Activated CD8-positive, alpha-beta T cell treated with anti-CD3 and anti-CD28 coated beads for 36 hours (primary cell): ENCODE measurements around the gene TYMP. TPM values are rescaled to one million over a fixed set of nuclear protein-coding genes. Genes with fewer than 3 reads are reported as not detected.

Experiments
- ATAC-seq: fragments of 200-7000 bp; cut with Tn5 transposase; one replicate; pipeline ENCODE4 v1.10.0; 2021; ENCODE audit warnings: mild to moderate bottlenecking, moderate library complexity
- CTCF ChIA-PET: fragments of 350-600 bp; sonication (Branson Sonifier 250); formaldehyde crosslinking; loops from one replicate; lab custom pipeline; 2021; ENCODE audit warnings: antibody characterized with exemption; lab: Charles Lee
- POLR2A ChIA-PET: fragments of 350-600 bp; sonication (Branson Sonifier 250); formaldehyde crosslinking; loops from one replicate; lab custom pipeline; 2021; ENCODE audit warnings: antibody characterized with exemption; lab: Charles Lee
- DNase-seq: peaks from one replicate; pipeline ENCODE4 v3.0.0-alpha.2; 2020
- H3K27ac Mint-ChIP-seq: one replicate; pipeline ENCODE4 v1.8.0; 2021; ENCODE audit warnings: mild to moderate bottlenecking, mixed read lengths
- H3K27me3 Mint-ChIP-seq: one replicate; pipeline ENCODE4 v1.8.0; 2021; ENCODE audit warnings: mixed read lengths
- H3K36me3 Mint-ChIP-seq: one replicate; pipeline ENCODE4 v1.8.0; 2021; ENCODE audit warnings: low read depth, mixed read lengths
- H3K4me1 Mint-ChIP-seq: one replicate; pipeline ENCODE4 v1.8.0; 2021; ENCODE audit warnings: low read depth, mixed read lengths
- H3K4me3 Mint-ChIP-seq: one replicate; pipeline ENCODE4 v1.8.0; 2021; ENCODE audit warnings: mild to moderate bottlenecking, moderate library complexity, mixed read lengths
- H3K9me3 Mint-ChIP-seq: one replicate; pipeline ENCODE4 v1.8.0; 2021; ENCODE audit warnings: mixed read lengths
- intact Hi-C: fragments of 100-400 bp; cut with micrococcal nuclease; formaldehyde crosslinking; loops from one replicate; pipeline ENCODE4 v1.10.0; 2022
- total RNA-seq, 2 experiments: library from RNA; stranded (reverse); gene quantifications; one replicate each; pipeline ENCODE4 v1.2.3, GENCODE V29; 2021
- TF ChIP-seq, protein P1 (sequence below): fragments of 200-600 bp; IDR thresholded peaks from one replicate; pipeline ENCODE4 v1.8.0; 2022; ENCODE audit warnings: antibody characterized with exemption, mild to moderate bottlenecking

The TYMP gene
- total RNA-seq, 2 experiments from 2014 or later: 24.2 to 24.7 TPM

DNA sequence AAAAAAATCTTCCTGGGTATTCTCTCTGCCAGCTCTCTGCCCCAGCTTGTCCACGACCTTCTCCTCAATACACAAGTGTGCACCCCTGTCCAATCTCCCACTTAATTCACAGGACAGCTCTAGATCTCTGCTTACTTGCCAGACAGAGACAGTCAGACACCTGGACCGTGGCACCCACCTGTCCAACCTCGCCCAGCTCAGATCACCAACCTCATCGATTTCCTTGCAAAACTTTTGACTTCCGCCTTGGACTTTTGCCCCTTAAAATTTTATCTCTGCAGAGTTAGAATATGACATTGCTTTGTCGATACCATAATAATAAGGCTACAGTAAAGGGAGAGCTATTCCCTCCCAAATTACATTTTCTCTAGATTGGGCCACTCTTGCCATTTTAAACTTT lies 32.7 kb downstream of the TYMP start:
- ATAC-seq (no peak), DNase-seq (no peak)
- H3K4me1 Mint-ChIP-seq: no peaks in the 10 kb centered on the region
- H3K4me3 Mint-ChIP-seq: no peak overlapping the region
- H3K27ac Mint-ChIP-seq: no peak overlapping the region
- TF ChIP-seq, protein P1, sequence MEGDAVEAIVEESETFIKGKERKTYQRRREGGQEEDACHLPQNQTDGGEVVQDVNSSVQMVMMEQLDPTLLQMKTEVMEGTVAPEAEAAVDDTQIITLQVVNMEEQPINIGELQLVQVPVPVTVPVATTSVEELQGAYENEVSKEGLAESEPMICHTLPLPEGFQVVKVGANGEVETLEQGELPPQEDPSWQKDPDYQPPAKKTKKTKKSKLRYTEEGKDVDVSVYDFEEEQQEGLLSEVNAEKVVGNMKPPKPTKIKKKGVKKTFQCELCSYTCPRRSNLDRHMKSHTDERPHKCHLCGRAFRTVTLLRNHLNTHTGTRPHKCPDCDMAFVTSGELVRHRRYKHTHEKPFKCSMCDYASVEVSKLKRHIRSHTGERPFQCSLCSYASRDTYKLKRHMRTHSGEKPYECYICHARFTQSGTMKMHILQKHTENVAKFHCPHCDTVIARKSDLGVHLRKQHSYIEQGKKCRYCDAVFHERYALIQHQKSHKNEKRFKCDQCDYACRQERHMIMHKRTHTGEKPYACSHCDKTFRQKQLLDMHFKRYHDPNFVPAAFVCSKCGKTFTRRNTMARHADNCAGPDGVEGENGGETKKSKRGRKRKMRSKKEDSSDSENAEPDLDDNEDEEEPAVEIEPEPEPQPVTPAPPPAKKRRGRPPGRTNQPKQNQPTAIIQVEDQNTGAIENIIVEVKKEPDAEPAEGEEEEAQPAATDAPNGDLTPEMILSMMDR: no peak
- ChIA-PET CTCF (interaction anchor here (0.7 to 2.6 kb wide), 18 partner anchors 11 to 236 kb away, joined by 3 to 19 read pairs (median 6); partner anchors contain the start of genes ADM2, LMF2, MAPK12 and NCAPH2), POLR2A (interaction anchor here (0.8 to 1.2 kb wide), 2 partner anchors 17 to 43 kb away, joined by 3 read pairs; no protein-coding TSS in a partner anchor)
- no peaks in the 10 kb centered on the region for H3K9me3 Mint-ChIP-seq
- H3K36me3 Mint-ChIP-seq: no peaks in the 10 kb centered on the region
- H3K27me3 Mint-ChIP-seq: no peaks in the 10 kb centered on the region
- intact Hi-C loops: no loop called here

DNA sequence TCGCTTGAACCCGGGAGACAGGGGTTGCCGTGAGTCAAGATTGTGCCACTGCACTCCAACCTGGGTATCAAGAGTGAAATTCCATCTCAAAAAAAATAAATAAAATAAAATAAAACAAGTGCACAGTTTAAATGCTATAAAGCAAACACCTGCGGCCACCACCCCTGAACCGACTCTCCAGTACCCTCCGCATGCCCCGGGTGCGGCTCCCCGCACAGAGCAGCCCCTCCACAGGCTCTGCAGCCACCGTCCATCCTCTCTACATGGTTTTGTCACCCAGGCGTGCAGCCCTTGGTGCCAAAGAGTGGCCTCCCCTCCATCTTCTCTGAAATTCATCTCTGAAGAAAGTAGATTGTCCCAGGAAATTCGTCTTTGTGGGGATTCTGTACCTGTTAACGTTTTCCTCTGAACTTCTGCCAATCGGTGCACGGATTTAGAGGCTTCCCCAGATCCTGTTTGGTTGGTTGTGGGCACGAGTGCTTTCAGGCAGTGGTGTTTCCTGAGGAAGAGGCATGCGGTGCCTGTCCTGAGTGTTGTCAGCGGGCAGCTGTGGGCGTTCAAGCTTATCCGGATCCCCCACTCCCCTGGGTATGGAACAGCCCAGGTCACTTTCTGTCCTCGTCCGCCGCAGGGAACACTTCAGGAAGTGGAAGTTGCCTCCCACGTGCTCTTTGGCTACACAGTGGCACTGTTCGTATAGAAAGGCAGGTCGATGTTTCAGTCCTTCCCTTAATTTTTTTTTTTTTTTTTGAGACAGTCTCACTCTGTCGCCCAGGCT lies 39.1 kb downstream of the TYMP start:
- H3K9me3 Mint-ChIP-seq: no peaks in the 10 kb centered on the region
- TF ChIP-seq, protein P1: no peak
- CTCF ChIA-PET: interaction anchor here (0.6 to 0.7 kb wide), 2 partner anchors 219 to 282 kb away, joined by 3 to 4 read pairs; no protein-coding TSS in a partner anchor
- H3K4me1 Mint-ChIP-seq: peaks cover 7% of the 10 kb centered on the region
- intact Hi-C loops: no loop called here
- H3K27me3 Mint-ChIP-seq: no peaks in the 10 kb centered on the region
- no peak overlapping the region for H3K27ac Mint-ChIP-seq
- POLR2A ChIA-PET: interaction anchor here (1.0 to 1.1 kb wide), 2 partner anchors 8 to 28 kb away, joined by 3 to 4 read pairs; no protein-coding TSS in a partner anchor
- DNase-seq (no peak), ATAC-seq (peak; percentile 48)
- no peaks in the 10 kb centered on the region for H3K36me3 Mint-ChIP-seq
- H3K4me3 Mint-ChIP-seq: peak overlapping the region; percentile 26

DNA sequence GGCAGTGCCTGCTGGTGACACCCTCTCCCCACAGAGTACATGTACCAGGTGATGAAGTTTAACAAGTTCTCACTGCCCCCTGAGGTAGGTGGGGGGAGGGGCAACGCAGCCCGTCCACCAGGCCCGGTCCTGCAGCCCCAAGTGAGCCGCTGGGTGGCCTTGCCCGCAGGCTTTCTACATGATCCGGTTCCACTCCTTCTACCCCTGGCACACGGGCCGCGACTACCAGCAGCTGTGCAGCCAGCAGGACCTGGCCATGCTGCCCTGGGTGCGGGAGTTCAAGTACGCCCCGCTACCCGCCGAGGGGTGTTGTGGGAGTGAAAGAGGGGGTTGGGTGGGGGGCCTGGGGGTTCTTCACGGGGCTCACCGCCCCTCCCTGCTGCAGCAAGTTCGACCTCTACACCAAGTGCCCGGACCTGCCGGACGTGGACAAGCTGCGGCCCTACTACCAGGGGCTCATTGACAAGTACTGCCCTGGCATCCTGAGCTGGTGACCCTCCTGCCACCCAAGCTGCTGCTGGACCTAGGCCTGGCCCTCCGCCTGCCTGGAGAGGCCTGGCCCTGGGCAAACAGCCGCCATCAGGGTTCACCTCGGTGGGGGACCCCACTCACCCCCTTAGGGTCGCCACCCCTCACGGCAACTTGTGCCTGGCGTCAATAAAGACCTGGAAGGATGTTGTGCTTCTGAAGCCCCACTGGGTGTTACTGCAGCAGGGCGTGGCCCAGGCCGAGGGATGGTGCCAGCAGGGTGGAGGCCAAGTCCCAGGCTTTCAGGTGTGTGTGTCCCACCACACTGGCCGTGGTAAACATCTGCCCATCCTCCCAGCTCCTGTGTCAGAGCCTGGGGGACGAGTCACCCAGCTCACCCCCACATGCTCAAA lies 40.2 kb downstream of the TYMP start:
- intact Hi-C loops: no loop called here

DNA sequence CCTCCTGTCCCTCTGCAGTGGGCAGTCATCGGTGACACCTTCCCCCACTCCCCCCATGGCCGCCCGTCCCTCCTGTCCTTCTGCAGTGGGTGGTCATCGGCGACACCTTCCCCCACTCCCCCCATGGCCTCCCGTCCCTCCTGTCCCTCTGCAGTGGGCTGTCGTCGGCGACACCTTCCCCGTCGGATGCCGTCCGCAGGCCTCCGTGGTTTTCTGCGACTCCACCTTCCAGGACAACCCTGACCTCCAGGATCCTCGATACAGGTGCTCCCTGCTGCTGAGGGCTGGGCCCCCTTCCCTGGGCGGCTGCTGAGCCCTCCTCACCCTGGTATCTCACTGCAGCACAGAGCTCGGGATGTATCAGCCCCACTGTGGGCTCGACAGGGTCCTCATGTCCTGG lies 40.9 kb downstream of the TYMP start:
- ChIA-PET POLR2A (no interaction called here), CTCF (no interaction called here)
- H3K9me3 Mint-ChIP-seq: no peaks in the 10 kb centered on the region
- intact Hi-C loops: no loop called here
- DNase-seq (no peak), ATAC-seq (no peak)
- no peak overlapping the region for H3K4me3 Mint-ChIP-seq
- H3K4me1 Mint-ChIP-seq: peaks cover 7% of the 10 kb centered on the region
- H3K27ac Mint-ChIP-seq: no peak overlapping the region
- TF ChIP-seq, protein P1: no peak
- no peaks in the 10 kb centered on the region for H3K36me3 Mint-ChIP-seq
- no peaks in the 10 kb centered on the region for H3K27me3 Mint-ChIP-seq

More for the DNA sequence above, 40.2 kb downstream of the TYMP start:
- Mint-ChIP-seq H3K27ac (no peak overlapping the region), H3K4me1 (peaks cover 7% of the 10 kb centered on the region), H3K9me3 (no peaks in the 10 kb centered on the region), H3K36me3 (no peaks in the 10 kb centered on the region), H3K4me3 (no peak overlapping the region), H3K27me3 (no peaks in the 10 kb centered on the region)
- POLR2A ChIA-PET: interaction anchor here (1.0 kb wide), 1 partner anchor 29 kb away, joined by 3 read pairs; no protein-coding TSS in a partner anchor
- CTCF ChIA-PET: no interaction called here
- ATAC-seq (no peak), DNase-seq (no peak)
- TF ChIP-seq, protein P1: no peak
